K562 (cell line): ENCODE data around the gene DAO.

Source experiments
- ARID2 ChIP-seq: fragments of 450-650 bp; IDR thresholded peaks from 2 replicates; pipeline ENCODE4 v1.6.1; 2017; ENCODE audit warnings: antibody characterized with exemption, mild to moderate bottlenecking
- ATF1 ChIP-seq, 2 experiments: fragments of 450-650 bp in 1 of 2; IDR thresholded peaks; 2 replicates each; pipeline ENCODE4 v1.6.1; 2016; ENCODE audit warnings: missing compliant biosample characterization in 1 of 2, missing genetic modification characterization in 1 of 2
- CCAR2 ChIP-seq: fragments of 200-400 bp; formaldehyde crosslinking; IDR thresholded peaks from 2 replicates; pipeline ENCODE4 v1.6.1; 2017; ENCODE audit warnings: mild to moderate bottlenecking, low read depth, low read length
- CTCF ChIP-seq, 3 experiments: IDR thresholded peaks in 2 of 3; conservative IDR thresholded peaks in 1 of 3; 2 replicates each; pipeline ENCODE4 v1.5.1; 2011 to 2012; ENCODE audit warnings: low read length in 3 of 3, mild to moderate bottlenecking in 3 of 3, control low read depth in 2 of 3, improper control_type of control experiment in 1 of 3, inconsistent platforms in 1 of 3, low read depth in 1 of 3, mixed read lengths in 1 of 3, moderate library complexity in 1 of 3; ENCODE audit not compliant: insufficient read depth in 2 of 3
- EP300 ChIP-seq: IDR thresholded peaks from 2 replicates; pipeline ENCODE4 v1.6.1; 2012; ENCODE audit warnings: low read length, improper control_type of control experiment
- MYNN ChIP-seq, 2 experiments: sonication (generic); formaldehyde crosslinking in 1 of 2; IDR thresholded peaks; 2 replicates each; pipeline versions ENCODE4 v1.5.0 to v1.6.1; 2016 to 2020; ENCODE audit warnings: antibody characterized with exemption in 1 of 2, missing genetic modification reagents in 1 of 2
- NFATC3 ChIP-seq: fragments of 450-650 bp; IDR thresholded peaks from 2 replicates; pipeline ENCODE4 v1.6.1; 2017; ENCODE audit warnings: mild to moderate bottlenecking
- NFYB ChIP-seq: IDR thresholded peaks from 2 replicates; pipeline ENCODE4 v1.6.1; 2011; ENCODE audit warnings: mild to moderate bottlenecking, moderate library complexity; ENCODE audit not compliant: insufficient read length; ENCODE audit errors: extremely low read depth
- NR3C1 ChIP-seq: sonication (generic); formaldehyde crosslinking; IDR thresholded peaks from 2 replicates; pipeline ENCODE4 v1.8.1; 2022; ENCODE audit warnings: missing genetic modification reagents
- TBP ChIP-seq: optimal IDR thresholded peaks from 2 replicates; pipeline ENCODE3; 2011; ENCODE audit warnings: low read depth, low read length, improper control_type of control experiment
- ZNF785 ChIP-seq: fragments of 250-450 bp; sonication (Bioruptor Pico); IDR thresholded peaks from 2 replicates; pipeline ENCODE4 v1.4.0; 2020; ENCODE audit warnings: mild to moderate bottlenecking

GRCh38 chr12:108875682-108876361, 4.1 kb upstream of the DAO start:
- TF ChIP-seq ATF1 (CRISPR knock-in tag; IDR thresholded peaks at IDR 0.05) (no peak), ATF1 (tag; IDR thresholded peaks at IDR 0.05) (no peak), NFATC3 (no peak), ARID2 (no peak), TBP (no peak), EP300 (no peak), NFYB (no peak), NR3C1 (CRISPR knock-in tag) (no peak), MYNN (IDR thresholded peaks at IDR 0.05) (no peak), MYNN (CRISPR knock-in tag; IDR thresholded peaks at IDR 0.05) (no peak), CTCF (IDR thresholded peaks at IDR 0.05 in 2 of 3, conservative IDR thresholded peaks at IDR 0.05 in 1 of 3; ENCODE audit: insufficient read depth in 2 of 3, low read depth in 1 of 3, low read length in 3 of 3) (no peak), ZNF785 (no peak), CCAR2 (no peak)
